Measurements from ENCODE around the gene MEGF8.

The MEGF8 gene

DNA sequence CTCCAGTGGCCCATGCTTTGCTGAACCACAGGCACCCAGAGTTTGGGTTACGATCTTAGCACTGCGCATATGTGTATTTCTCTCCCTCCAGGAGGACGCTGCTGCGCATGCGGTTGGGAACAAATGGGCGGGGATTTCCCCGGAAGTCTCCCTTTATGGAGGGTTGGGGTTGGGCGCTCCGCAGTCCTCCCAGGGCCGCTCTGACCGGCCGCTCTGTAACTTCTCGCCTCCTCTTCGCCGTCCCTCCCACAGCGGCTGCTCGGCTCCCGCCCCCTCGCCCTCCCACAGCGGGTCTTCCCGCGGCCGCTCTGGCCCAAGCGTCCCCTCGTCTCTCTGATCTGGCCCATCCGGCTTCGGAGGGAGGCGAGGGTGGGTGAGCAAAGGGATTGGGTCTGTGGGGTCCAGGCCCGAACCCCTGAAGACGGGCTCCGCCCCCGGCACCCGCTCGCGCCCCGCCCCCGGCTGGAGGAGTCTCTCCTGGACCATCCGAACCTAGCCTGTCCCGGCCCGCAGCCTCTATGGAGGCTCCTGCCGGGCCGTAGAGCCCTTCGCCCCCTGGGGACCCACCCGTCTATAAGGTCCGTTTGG lies at the start of gene MEGF8:
MEGF8 (plus strand) TSS at position 328 of the 588 bp plus-strand sequence. CDS start 609 bp downstream, outside the sequence.
- DNase-seq: peak; percentile 99

DNA sequence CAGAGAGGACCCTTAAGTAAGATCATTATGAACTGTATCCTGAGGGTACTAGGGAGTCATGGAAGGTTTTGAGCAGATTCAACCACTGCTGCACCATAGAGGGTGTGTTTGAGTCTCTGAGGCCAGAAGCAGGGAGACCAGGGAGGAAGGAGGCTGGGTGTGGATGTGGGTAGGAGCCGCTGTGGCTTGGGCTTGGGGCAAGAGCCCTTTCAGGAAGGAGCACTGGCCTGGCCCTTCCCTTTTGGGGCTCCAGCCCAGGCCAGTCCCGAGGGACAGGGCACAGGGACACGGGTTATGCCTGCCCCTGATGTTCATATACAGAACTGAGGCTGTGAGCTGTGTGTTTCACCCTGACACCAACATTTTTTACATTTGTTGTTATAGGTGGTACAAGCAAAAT lies 49.2 kb upstream of the MEGF8 start:
- DNase-seq: no peak

DNA sequence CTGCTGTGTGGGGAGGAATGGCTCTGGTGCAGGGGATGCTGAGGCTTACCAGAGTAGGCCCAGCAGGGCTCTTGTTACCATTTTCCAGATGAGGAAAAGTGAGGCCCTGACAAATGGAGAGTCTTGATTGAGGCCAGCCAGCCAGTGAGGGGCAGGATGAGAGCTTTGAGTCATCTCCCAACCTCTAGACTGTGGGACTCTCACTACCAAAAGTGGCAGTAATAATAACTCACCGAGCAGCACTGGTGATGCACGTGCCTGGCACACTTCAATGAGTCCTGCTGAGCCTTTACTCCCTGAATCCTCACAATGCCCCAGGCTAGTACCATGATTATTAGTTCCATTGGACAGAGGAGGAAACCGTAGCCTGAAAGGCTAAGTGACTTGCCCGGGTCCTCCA lies 48.6 kb upstream of the MEGF8 start:
- no peak for DNase-seq

DNA sequence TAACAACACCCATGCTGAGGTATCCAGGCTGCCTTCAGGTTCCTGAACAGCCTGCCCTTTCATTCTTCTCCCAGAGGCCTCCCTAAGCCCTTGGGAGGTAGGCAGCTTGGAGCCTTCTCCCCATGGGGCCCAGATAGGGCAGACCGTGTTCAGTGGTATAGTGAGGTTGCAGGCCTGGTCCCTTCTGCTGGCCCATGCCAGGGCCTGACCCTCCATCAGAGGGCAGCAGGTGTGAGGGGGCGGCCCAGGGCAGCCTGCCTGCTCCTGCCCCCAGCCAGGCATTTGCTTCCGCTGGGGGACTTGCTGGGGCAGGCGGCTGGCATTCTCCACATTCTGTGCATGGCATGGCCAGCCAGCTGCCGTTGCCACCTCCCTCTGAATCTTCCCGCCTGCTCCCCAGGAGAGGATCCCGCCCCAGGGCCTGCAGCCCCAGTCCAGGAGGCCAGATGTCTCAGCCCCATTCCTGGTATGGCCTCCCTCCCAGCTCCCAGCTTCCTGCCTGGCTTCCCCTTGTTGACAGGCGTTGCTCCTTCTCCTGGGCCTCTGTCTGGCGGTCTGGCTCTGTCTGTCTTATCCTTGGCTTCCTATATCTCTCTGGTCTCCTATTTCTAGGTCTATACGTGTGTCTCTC lies 47.5 kb upstream of the MEGF8 start:
- DNase-seq: no peak

DNA sequence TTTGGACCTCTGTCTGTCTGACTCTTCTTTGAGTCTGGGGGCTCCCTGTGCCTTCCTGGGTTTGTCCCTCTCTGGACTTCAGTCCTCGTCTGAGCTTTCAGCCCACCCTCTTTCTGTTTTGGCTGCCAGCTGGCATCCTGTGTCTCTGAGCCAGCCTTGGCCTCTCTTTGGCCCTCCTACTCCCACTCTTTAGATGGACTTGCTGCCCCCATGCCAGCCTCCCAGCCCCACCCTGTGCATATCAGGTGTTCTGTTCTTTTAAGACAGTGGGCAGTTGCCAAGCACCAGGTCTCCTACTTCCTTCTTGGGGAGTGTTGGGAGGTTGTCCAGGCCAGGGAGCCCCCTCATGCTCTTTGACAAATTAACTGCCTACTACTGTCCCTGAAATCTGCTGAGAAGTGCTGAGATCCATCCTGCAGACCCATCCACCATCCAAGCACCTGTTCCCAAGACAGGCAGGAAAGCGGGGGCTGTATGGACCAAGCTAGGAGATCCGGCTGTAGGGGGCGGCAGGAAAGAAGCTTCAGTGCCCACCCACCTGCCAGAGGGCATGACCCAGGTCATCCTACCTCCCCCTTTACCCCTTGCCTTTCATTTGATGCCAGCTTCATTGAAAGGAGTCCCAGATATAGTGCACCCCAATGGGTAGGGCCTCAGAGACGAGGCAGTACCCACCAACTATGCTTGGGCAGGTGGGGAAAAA lies 46.8 kb upstream of the MEGF8 start:
- DNase-seq: no peak

DNA sequence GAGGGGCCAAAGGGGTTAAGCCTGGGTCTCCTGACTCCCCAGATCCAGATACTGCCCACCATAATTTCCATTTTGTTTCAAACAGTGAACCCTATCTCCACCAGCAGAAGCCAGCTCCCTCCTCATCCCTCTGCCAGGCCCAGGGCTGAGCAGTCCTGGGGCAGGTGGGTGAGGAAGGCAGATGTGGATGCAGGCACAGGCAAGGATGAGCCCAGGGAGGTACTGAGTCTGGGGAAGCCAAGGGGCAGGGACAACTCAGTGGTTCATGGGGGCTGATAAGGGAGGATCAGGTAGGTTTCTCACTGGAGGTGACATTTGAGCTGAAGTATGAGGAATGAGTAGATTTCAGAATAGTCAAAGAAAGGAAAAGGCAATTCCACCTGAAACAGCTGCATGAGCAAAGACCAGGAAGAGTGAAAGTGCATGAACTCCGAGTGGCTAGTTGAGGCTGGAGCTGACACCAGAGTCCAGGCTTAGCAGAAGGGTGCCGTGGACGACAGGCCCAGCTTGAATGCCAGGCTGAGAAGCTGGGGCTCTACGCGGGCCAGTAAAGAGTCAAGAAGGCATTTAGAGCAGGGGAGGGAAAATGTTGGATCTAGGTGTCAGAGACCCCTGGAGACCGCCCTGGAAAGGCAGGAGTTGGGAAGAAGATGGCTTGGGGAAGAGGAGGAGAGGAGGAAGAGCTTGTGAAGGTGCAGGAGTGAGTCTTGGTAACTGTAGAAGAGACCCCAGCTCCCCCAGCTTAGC lies 46.1 kb upstream of the MEGF8 start:
- DNase-seq: no peak

GRCh38 chr19:42279902-42280814 lies 45.3 kb upstream of the MEGF8 start:
- DNase-seq: peak; percentile 96

DNA sequence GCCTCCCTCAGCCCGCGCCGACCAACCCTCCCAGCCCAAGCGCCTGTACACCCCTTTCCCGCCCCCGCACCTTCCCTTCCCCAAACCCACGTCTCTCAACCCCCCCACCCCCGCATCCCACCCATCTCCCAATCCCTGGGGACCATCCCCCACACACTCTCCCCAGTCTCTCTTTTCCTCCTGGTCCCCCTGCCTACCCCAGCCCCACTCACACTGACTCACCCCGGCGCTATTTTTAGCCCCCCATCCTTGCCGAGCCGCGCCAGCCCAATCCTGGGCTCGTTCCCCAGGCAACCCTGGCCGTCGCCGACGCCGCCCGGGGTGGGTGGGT lies 44.7 kb upstream of the MEGF8 start:
- DNase-seq: no peak

GRCh38 chr19:42281146-42281826 lies 44.1 kb upstream of the MEGF8 start:
- peak; percentile 72 for DNase-seq

- DNase-seq: peak; percentile 59
Observed at GRCh38 chr19:42281827-42282762, 43.3 kb upstream of the MEGF8 start.

- no peak for DNase-seq
Observed at GRCh38 chr19:42282819-42283187, 42.6 kb upstream of the MEGF8 start.

DNA sequence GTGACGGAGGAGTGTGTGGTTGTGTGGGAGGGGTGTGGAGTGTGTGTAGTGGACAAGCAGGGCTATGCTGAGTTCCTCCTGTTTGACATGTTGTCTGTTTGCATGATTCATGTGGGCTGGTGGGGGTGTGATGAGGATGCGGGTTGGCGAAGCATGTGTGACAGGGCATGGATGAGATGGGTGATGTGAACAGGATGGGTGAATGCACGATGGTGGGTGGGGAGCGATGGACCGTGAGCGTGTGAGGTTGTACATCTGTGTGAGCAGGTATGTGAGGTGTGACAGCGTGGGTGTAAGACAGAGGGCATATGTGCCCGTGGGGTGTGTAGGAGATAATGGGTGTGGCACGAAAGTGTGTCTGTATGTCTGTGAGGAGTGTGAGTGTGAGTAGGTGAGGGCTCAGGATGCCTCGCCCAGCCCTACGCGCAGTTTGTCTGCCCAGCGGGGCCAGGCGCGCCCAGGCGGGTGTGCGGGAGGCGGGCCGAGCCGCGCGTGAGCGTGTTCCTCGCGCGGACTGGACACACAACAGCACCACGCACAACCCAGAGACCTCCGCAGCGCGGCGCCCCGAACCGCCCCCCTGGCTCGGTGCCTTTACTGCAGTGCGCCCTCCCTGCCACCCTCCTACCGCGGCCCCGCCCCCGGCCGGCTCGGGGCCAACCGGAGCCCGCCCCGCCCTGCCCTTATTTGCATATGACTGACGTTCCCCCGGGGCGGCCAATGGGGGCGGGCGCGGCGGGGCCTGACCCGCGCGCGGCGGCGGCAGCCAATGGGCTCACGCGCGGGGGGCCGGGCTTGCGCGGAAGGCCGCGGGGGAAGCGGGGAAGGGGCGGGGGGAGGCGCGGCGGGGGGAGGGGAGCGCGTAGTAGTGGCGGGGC lies 42.0 kb upstream of the MEGF8 start:
- DNase-seq: peak; percentile 93

GRCh38 chr19:42284066-42284501 lies 41.4 kb upstream of the MEGF8 start:
- DNase-seq: peak; percentile 85

DNA sequence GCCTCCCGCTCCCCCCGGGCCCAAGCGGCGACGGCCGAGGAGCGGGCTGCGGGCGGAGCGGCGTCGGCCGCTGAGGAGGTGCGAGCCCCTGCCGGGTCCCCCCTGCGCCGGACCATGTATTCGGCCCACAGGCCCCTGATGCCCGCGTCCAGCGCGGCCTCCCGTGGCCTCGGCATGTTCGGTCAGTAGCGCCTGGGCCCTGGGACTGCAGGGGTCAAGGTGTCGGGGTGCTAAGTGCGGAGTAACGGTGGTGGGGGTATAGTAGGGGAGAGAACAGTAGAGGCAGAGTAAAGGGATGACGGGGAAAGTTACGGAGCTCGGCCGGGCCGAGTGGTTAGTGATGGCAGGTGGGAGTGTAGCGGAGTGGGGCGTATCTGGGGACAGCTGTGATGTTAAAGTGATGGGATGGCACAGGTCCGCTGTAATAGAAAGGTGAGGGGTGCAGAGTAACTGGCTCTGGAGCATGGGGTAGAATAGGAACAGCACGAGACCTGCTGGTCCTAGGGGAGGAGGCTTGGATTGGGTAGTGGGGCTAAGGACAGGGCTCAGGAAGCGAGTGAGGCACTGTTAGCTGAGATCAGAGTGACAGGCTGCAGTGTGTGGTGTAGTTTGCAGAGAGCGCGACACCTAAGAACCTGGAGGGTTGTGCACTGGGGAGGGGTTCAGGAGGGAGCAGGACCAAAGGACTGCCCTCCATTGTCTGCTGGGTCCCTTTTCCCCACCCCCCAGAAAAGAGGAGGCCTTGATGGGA lies 40.7 kb upstream of the MEGF8 start:
- peak; percentile 10 for DNase-seq

DNA sequence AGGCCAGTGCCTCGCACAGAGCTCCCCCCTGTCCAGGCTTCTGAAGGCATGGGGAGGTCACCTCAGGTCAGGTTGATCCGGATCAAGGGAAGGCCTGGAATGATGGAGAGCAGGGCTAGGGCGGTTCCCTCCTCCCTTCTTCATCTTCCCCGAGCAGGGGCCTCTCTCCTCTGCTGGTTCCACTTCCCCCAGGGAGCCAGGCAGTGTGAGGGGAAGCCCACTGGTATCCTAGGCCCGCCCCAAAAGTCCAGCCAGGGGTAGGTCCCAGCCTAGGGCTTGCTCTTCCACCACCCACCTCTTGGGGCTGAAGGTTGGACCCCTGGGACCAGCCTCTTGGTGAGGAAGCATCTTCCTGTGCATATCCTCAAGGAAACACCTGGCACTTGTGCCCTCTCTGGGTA lies 39.9 kb upstream of the MEGF8 start:
- no peak for DNase-seq

- DNase-seq: no peak
Observed at GRCh38 chr19:42285988-42286348, 39.5 kb upstream of the MEGF8 start.

DNA sequence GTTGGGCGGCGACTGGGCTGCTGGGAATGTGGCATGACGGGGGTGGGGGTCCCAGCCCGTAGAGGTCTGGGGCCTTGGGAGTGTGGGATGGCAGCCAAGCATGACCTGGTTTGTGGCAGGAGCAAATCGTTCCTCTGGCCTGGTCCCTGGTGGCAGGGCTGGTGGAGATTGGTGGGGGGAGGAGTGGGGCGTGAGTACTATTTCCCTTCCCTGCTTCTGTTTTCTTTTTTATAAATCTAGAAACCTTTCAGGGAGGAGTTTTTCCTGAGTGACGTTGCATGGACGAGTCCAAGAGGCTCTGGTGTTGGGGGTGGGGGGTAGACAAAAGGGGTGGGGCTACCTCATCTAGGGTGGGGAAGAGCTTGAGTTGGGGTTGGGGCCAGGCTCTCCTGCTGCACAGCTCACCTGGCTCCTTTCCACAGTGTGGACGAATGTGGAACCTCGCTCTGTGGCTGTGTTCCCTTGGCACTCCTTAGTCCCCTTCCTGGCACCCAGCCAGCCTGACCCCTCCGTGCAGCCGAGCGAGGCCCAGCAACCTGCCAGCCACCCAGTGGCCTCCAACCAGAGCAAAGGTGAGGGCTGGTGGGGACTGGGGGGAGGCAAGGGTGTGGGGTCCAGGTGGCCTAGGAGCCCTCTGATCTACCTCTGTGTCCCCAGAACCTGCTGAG lies 39.0 kb upstream of the MEGF8 start:
- peak; percentile 61 for DNase-seq

- DNase-seq: no peak
Observed at GRCh38 chr19:42287017-42287826, 38.2 kb upstream of the MEGF8 start.
